ENCODE data around the gene TMEM168.
"Not testable (repeated sequence)": the region's sequence is repeated elsewhere in the genome, so short reads cannot be mapped to it uniquely, and the experiment has no call there.

The TMEM168 gene, protein sequence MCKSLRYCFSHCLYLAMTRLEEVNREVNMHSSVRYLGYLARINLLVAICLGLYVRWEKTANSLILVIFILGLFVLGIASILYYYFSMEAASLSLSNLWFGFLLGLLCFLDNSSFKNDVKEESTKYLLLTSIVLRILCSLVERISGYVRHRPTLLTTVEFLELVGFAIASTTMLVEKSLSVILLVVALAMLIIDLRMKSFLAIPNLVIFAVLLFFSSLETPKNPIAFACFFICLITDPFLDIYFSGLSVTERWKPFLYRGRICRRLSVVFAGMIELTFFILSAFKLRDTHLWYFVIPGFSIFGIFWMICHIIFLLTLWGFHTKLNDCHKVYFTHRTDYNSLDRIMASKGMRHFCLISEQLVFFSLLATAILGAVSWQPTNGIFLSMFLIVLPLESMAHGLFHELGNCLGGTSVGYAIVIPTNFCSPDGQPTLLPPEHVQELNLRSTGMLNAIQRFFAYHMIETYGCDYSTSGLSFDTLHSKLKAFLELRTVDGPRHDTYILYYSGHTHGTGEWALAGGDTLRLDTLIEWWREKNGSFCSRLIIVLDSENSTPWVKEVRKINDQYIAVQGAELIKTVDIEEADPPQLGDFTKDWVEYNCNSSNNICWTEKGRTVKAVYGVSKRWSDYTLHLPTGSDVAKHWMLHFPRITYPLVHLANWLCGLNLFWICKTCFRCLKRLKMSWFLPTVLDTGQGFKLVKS

GRCh38 chr7:112789817-112790585 is at the start of gene TMEM168:
Gene TMEM168, minus strand, starts transcription at chr7:112790393. Its CDS starts 5,568 bp downstream, at chr7:112784825.
- peak; percentile 59 to 77 for DNase-seq

- DNase-seq: not testable (repeated sequence)
Measured at GRCh38 chr7:112835928-112836327, 45.7 kb upstream of the TMEM168 start.

DNA sequence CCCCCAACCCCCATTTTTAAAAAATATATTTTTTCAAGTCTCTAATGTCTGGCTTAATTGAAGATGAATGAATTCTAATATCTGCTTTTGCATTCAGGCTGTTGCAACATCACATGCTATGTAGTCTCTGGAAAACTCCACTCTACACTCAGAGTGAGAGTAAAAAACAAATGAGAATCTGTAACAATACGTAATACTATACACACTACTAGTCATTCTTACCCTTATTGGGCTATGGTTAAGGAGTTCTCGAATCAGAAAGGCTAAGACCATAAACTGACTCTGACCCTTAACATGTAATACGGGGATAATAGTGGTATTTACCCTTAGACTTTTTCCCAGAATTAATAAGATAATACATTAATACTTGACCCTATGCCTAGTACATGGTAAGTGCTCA is 42.9 kb upstream of the TMEM168 start:
- DNase-seq: no peak

DNA sequence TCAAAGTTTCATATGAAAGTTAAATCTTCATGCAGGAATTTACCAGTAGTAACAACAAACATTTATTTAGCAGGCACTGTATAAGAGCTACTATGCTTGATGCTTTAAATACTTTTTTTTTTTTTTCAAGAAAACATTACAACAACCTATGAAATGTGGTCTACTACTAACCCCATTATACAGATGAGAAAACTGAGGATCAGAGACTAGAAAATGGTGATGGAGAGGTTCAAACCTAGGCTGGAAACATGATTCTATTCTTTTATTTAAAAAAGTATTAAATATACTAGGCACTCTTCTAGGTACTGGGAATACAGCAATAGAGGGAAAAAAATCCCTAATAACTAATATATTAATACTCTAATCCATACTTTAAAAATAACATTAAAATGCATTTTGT is 40.6 kb upstream of the TMEM168 start:
- DNase-seq: no peak

- DNase-seq: no peak
Measured at GRCh38 chr7:112828696-112829095, 38.5 kb upstream of the TMEM168 start.

DNA sequence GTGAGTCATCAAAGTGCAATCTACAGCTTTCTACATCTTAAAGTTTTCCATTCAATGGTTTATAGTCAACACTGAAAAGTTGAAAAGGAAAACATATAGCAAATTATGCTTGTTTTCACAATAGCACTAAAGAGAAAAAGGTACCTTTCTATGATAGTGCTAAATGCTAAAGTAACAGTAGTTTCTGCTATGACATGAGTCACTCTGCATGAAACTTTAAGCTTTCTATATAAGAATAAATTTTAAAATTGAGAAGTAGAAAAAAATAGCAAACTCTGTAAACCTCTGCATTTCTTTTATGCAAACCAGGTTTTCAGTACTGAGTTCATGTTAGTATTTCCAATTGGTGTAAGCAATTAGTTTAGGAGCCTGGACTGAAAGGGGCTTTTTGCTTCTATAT is 31.2 kb upstream of the TMEM168 start:
- no peak for DNase-seq

- DNase-seq: no peak
Measured at GRCh38 chr7:112819536-112819935, 29.3 kb upstream of the TMEM168 start.

- DNase-seq: no peak
Measured at GRCh38 chr7:112806156-112806555, 16.0 kb upstream of the TMEM168 start.

GRCh38 chr7:112802406-112802805 is 12.2 kb upstream of the TMEM168 start:
- DNase-seq: no peak

- no peak for DNase-seq
Measured at GRCh38 chr7:112800486-112800885, 10.3 kb upstream of the TMEM168 start.

DNA sequence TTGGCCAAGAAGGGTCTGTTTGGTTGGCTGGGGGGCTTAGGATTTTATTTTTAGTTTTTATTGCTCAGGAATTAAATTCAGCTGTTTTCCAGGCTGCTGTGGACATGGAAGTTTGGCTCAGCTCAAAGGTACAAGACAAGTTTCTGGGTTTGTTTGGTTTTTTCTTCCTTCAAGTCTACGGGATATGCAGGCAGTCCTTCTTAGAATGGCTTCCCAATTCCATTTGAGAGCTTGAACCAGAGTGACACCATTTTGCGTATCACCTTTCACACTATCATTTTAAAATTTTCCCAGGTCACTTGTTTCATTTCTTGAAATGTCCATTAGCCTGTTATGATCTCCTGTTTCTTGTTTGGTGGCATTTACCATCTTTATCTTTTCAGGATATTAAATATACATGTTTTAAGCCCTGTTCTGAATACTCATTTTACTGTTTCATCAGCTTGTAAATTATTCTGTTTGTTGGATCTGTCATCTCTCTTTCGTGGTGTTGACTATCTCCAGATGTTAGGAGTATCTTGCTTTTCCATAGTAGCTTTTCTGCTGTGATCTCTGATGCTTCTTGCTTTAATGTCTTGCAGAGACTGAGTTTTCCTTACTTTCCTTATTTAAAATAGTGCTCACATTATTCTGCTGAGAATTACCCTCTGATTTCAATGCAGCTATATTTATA is 9.4 kb upstream of the TMEM168 start:
- DNase-seq: no peak

DNA sequence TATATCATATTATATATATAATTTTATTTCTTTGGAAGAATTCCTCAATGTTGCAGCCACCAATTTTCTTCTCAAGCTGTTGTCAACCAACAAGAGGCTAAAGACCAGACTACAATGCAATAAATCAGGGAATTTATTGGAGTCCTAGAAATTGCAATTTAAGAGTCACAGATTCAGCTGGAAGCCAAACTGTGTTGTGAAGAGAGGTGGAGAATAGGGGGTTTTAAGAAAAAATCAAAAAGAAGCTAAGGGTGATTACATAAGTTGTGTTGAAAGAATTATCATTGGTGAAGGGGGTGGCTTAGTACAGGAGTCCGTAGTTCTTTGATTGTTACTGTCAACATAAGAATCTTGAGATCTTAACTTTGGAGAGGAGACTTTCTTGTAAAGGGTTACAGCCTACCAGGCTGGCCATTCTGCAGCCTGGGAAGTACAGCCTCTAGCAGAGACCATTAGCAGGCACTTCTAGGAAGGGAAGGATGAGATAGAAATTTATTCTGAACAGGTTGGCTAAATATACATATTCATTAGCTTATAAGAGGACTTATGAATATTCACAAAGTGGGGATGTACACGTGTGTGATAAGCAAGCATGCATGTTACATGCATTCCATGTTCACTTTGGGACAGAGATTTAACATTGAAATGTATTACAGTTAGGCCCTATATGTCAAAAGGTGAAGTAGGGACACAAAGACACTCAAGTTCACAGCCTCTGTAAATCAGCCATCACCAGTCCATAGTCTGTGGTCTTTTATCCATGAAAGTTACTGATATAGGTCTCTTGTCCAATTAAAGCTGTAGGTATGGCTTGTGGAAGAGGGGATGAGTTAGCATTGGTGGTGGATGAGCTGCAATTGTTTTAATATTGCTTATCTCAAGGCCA is 8.3 kb upstream of the TMEM168 start:
- no peak for DNase-seq

DNA sequence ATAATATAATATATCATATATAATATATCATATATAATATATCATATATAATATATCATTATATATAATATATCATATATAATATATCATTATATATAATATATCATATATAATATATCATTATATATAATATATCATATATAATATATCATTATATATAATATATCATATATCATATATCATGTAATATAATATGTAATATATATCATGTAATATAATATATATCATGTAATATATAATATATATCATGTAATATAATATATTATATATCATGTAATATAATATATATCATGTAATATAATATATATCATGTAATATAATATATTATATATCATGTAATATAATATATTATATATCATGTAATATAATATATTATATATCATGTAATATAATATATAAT is 6.4 kb upstream of the TMEM168 start:
- DNase-seq: not testable (repeated sequence)

DNA sequence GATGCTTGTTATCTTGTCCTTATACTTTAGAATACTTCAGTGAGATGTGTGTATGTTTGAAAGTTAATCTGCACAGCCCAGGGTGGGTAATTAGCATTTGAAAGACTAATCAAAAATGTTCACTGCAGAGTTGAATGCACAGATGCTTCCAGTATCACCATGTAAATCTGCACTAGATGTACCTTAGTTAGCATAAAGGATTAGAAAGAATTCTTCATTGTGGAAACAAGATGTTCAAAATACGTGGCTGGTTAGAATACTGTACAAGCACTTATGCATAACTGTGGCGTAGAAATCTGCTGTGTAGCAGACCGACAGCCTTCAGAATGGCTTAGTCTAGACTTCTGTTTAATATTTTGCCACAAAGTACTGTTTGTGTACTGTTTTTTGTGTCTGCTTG is 2.2 kb upstream of the TMEM168 start:
- DNase-seq: no peak

DNA sequence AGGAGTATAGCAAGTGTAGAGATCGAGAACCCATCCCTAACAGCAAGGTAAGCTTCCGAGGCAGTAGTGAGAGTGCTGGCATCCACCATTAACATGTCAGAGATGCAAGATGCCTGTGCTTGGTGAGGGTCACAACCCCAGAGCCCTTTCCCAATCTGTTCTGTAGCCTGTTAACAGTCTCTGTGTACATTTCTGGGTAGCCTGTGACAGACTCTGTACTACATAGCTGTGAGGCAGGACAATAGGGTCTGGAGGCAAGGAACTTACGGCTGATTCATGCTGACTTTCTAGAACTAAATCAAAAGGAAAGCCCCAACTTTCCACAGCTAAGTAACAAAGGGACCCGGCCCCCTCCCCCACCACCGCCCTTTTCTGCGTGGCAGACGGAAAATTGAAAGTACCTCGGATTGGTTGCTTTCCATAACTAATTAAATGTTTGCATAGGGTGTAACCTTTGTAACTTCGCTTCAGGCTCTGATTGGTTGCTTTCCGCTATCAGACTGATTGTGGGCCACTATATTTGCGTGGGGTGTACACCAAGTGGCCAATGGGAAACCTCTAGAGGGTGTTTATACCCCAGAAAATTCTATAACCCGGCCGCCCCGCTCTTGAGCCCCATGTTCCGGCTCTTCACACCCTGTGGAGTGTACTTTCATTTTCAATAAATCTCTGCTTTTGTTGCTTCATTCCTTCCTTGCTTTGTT is 1.4 kb upstream of the TMEM168 start:
- no peak for DNase-seq

- DNase-seq: no peak
Measured at GRCh38 chr7:112790586-112791003, 402 bp upstream of the TMEM168 start.

GRCh38 chr7:112789453-112789816 is 758 bp downstream of the TMEM168 start:
- DNase-seq: no peak

- no peak for DNase-seq
Measured at GRCh38 chr7:112788778-112789343, 1.3 kb downstream of the TMEM168 start.

- no peak for DNase-seq
Measured at GRCh38 chr7:112784603-112785002, 5.6 kb downstream of the TMEM168 start.

DNA sequence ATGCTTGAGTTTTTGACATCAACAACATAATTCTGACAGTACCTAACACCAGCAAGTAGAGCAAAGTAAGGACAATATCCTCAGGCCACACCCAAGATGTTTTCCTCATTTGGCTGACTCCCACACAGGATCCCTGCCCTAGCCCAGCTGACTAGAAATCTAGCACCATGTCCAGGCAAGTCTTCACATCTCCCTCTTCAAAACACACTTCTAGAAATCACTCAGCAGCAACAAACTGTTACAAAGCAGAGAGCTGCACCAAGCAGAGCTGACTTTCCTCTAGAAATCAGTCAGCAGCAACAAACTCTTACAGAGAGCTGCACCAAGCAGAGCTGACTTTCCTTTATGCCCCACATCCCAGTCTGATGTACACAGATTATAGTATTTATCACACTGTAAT is 7.7 kb downstream of the TMEM168 start:
- no peak for DNase-seq

DNA sequence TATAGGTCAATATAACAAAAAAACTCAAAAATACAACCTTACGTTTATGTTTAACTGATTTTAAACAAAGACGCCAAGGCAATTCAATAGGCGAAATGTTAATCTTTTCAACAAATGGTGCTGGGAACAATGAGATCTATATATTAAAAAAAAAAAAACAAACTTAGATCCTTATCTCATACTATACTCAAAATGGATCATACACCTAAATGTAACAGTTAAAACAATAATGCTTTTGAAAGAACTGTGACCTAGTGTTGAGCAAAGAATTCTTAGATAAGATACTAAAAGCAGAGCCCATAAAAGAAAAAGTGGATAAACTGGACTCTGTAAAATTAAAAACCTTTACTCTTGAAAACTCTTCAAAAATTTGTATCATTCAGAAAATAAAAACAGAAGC is 8.6 kb downstream of the TMEM168 start:
- DNase-seq: no peak
